Spleen (tissue), 11 donors: Measurements from ENCODE around the gene SAP30BP. TPM values are rescaled to one million over a fixed set of nuclear protein-coding genes. Genes with fewer than 3 reads are reported as not detected.
A peak's percentile ranks its signal among the peaks of the same experiment; 100 is the strongest.

Source experiments
- DNase-seq: peaks from one replicate; pipeline ENCODE4 v3.0.0-alpha.2; 2020
- H3K27ac ChIP-seq, 8 donors: fragments of 200-600 bp; sonication (generic) in 7 of 8; 1 replicate in 4 of 8; 2 replicates in 4 of 8; pipeline versions ENCODE4 v1.5.0 to v1.8.0; 2016 to 2021; ENCODE audit warnings: inconsistent platforms in 4 of 8, mild to moderate bottlenecking in 4 of 8, moderate library complexity in 1 of 8
- H3K27me3 ChIP-seq, 7 donors: fragments of 200-600 bp; sonication (generic) in 6 of 7; replicated peaks in 1 of 7; 1 replicate in 4 of 7; 2 replicates in 3 of 7; pipeline versions ENCODE4 v1.5.0 to v1.8.0; 2016 to 2021; ENCODE audit warnings: inconsistent platforms in 3 of 7, mild to moderate bottlenecking in 1 of 7
- H3K36me3 ChIP-seq, 6 donors: fragments of 200-600 bp; sonication (generic) in 5 of 6; 1 replicate in 4 of 6; 2 replicates in 2 of 6; pipeline versions ENCODE4 v1.5.0 to v1.8.0; 2016 to 2021; ENCODE audit warnings: inconsistent platforms in 2 of 6
- H3K4me1 ChIP-seq, 6 donors: fragments of 200-600 bp; sonication (generic) in 5 of 6; 1 replicate in 3 of 6; 2 replicates in 3 of 6; pipeline versions ENCODE4 v1.5.0 to v1.8.0; 2016 to 2021; ENCODE audit warnings: inconsistent platforms in 3 of 6
- H3K4me3 ChIP-seq, 8 donors: fragments of 200-600 bp; sonication (generic) in 7 of 8; 1 replicate in 4 of 8; 2 replicates in 4 of 8; pipeline versions ENCODE4 v1.5.0 to v1.8.0; 2016 to 2021; ENCODE audit warnings: inconsistent platforms in 4 of 8, mild to moderate bottlenecking in 4 of 8, moderate library complexity in 2 of 8
- H3K9me3 ChIP-seq, 8 donors: fragments of 200-600 bp; sonication (generic) in 7 of 8; 1 replicate in 4 of 8; 2 replicates in 4 of 8; pipeline versions ENCODE4 v1.5.0 to v1.8.0; 2016 to 2021; ENCODE audit warnings: inconsistent platforms in 4 of 8
- POLR2A ChIP-seq, 3 donors: fragments of 450-650 bp; IDR thresholded peaks; one replicate each; pipeline ENCODE4 v1.5.1; 2017; ENCODE audit warnings: antibody characterized with exemption in 3 of 3, mild to moderate bottlenecking in 1 of 3
- POLR2AphosphoS5 ChIP-seq, 3 donors: sonication (generic); formaldehyde crosslinking; IDR thresholded peaks; one replicate each; pipeline ENCODE4 v1.5.1; 2017; ENCODE audit warnings: antibody characterized with exemption in 3 of 3
- WGBS, 5 donors: extraction: QIAGEN DNeasy Blood & Tissue Kit in 3 of 5; methylation state at CpG; one replicate each; pipeline versions ENCODE4 v1.1.5 to v1.1.7; 2013 to 2018; 5-methylcytosine and 5-hydroxymethylcytosine counted together
- intact Hi-C: fragments of 100-400 bp; cut with DNase I; formaldehyde crosslinking; loops from one replicate; pipeline ENCODE4 v1.15.0; 2023; ENCODE audit warnings: low total_unique reads
- polyA plus RNA-seq, 3 donors: library from polyadenylated mRNA; stranded (reverse); fragments of 200-250 nt; gene quantifications; one replicate each; pipeline ENCODE4 v1.2.1, GENCODE V29; 2013
- total RNA-seq, 7 donors: library from RNA; depleted of rRNA in 3 of 7; stranded (reverse); fragments of >200 nt in 3 of 7; fragmentation: NEBNext Ultra II Directional in 4 of 7; extraction: Animal tissue kit (Norgen Biotek cat#: 25700) in 4 of 7; gene quantifications; one replicate each; pipeline versions ENCODE4 v1.1.0 to v1.2.1, GENCODE V29; 2016 to 2021
- TF ChIP-seq, protein P1 (sequence below), 11 experiments: fragments of 200-600 bp in 7 of 11; fragments of 450-650 bp in 4 of 11; sonication (generic) in 4 of 11; IDR thresholded peaks in 8 of 11; conservative IDR thresholded peaks in 3 of 11; 1 replicate in 7 of 11; 2 replicates in 4 of 11; pipeline versions ENCODE4 v1.4.0 to v1.8.0; 2016 to 2021; ENCODE audit warnings: antibody characterized with exemption in 11 of 11, inconsistent platforms in 4 of 11, mild to moderate bottlenecking in 1 of 11
- donor health status: healthy with polysubstance abuse.
- donor health status: DM: no; HTN: no; CAD: no; lungs with moderate emphysema.
- donor health status: DM: no; HTN: no; CAD: no.
- donor health status: Bipolar disorder and iron deficiency.
- donor health status: healthy.
- donor health status: DM: no; HTN: no; CAD: no.
- donor health status: DM: yes; HTN: yes; CAD: no.

Gene SAP30BP
- total and polyA plus RNA-seq, 10 donors = 53.8 to 110 (median 75.4) TPM

DNA sequence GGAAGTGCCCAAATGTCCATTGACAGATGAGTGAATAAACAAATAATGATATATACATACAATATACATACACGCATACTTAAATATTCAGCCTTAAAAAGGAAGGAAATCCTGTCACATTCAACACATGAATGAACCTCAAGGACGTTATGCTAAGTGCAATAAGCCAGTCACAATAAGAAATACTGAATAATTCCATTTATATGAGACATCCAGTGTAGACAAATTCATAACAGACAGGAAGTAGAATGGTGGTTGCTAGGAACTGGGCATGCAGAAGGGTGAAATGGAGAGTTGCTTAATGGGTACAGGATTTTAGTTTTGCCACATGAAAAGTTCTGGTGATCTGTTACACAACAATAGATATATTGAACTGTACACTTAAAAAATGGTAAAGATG is 45.3 kb downstream of the SAP30BP start:
- Histone ChIP-seq H3K27ac (no peak overlapping the region), H3K9me3 (no peaks in the 10 kb centered on the region), H3K4me3 (no peak overlapping the region), H3K36me3 (peaks cover 0 to 15% (median 10%) of the 10 kb centered on the region in 6 donors), H3K4me1 (peaks cover 0 to 8% (median under 1%) of the 10 kb centered on the region in 6 donors), H3K27me3 (peaks cover 0 to 28% (median 0%) of the 10 kb centered on the region in 7 donors)
- 24 to 31% (median 28%) methylated on average over 2 of the region's 2 CpGs for WGBS, 5 donors
- intact Hi-C loops = no loop called here
- no peak for DNase-seq
- TF ChIP-seq POLR2A (IDR thresholded peaks at IDR 0.05) (no peak), POLR2AphosphoS5 (IDR thresholded peaks at IDR 0.05) (no peak)
- TF ChIP-seq, protein P1, sequence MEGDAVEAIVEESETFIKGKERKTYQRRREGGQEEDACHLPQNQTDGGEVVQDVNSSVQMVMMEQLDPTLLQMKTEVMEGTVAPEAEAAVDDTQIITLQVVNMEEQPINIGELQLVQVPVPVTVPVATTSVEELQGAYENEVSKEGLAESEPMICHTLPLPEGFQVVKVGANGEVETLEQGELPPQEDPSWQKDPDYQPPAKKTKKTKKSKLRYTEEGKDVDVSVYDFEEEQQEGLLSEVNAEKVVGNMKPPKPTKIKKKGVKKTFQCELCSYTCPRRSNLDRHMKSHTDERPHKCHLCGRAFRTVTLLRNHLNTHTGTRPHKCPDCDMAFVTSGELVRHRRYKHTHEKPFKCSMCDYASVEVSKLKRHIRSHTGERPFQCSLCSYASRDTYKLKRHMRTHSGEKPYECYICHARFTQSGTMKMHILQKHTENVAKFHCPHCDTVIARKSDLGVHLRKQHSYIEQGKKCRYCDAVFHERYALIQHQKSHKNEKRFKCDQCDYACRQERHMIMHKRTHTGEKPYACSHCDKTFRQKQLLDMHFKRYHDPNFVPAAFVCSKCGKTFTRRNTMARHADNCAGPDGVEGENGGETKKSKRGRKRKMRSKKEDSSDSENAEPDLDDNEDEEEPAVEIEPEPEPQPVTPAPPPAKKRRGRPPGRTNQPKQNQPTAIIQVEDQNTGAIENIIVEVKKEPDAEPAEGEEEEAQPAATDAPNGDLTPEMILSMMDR (IDR thresholded peaks at IDR 0.05 in 8 of 11, conservative IDR thresholded peaks at IDR 0.05 in 3 of 11) = no peak

DNA sequence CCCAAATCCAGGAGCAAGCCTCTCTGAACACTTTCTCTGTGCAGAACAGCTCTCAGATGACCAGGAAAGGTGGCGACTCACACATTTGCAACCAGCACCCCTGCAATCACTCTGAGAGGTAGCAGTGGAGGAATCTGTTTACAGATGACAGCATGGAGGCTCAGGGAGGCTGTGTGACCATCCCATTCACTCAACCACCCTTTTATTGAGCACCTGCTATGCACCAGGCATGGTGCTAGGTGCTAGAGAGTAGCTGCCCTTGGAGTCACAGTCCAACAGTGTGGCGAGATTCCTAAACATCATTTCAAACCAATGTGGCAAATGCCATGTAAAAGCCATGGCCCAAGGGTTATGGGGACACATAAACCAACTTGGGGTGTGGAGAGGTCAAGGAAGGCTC is 52.6 kb downstream of the SAP30BP start:
- no peak for DNase-seq
- Histone ChIP-seq H3K4me1 (peaks cover 0 to 39% (median 27%) of the 10 kb centered on the region in 6 donors), H3K4me3 (no peak overlapping the region), H3K27ac (peak overlapping the region in 4 of 8 donors; percentile 86 to 93 (median 90)), H3K36me3 (peaks cover 0 to under 1% (median 0%) of the 10 kb centered on the region in 6 donors), H3K27me3 (peaks cover 0 to 68% (median 16%) of the 10 kb centered on the region in 7 donors), H3K9me3 (no peaks in the 10 kb centered on the region)
- intact Hi-C loops = no loop called here
- 87 to 100% (median 98%) methylated on average over 2 of the region's 2 CpGs for WGBS, 5 donors
- TF ChIP-seq, protein P1 (IDR thresholded peaks at IDR 0.05 in 8 of 11, conservative IDR thresholded peaks at IDR 0.05 in 3 of 11) = no peak
- no peak for TF ChIP-seq POLR2A (IDR thresholded peaks at IDR 0.05)

GRCh38 chr17:75720656-75721462 is 53.7 kb downstream of the SAP30BP start, which contains the start of gene ITGB4:
TSS of gene ITGB4 (plus strand) at chr17:75721459. CDS start at chr17:75724704, 3,245 bp downstream.
- Histone ChIP-seq H3K4me1 (peaks cover 0 to 50% (median 32%) of the 10 kb centered on the region in 6 donors), H3K36me3 (peaks cover 0 to 12% (median 0%) of the 10 kb centered on the region in 6 donors), H3K9me3 (no peaks in the 10 kb centered on the region), H3K27me3 (peaks cover 0 to 59% (median 16%) of the 10 kb centered on the region in 7 donors), H3K4me3 (peak within 1 kb of the TSS; percentile 40 to 75 (median 52)), H3K27ac (peak within 1 kb of the TSS; percentile 65 to 93 (median 85))
- intact Hi-C loops = no loop called here
- DNase-seq = peak; percentile 91
- 2 to 12% (median 4%) methylated on average over 22 to 70 of the region's 70 CpGs for WGBS, 5 donors
- no peak for TF ChIP-seq POLR2A (IDR thresholded peaks at IDR 0.05)
- TF ChIP-seq, protein P1 (IDR thresholded peaks at IDR 0.05 in 8 of 11, conservative IDR thresholded peaks at IDR 0.05 in 3 of 11) = peak in 1 of 11 experiments; percentile 9
- TF ChIP-seq POLR2AphosphoS5 (IDR thresholded peaks at IDR 0.05) = peak in 2 of 3 donors; percentile 74 to 79

DNA sequence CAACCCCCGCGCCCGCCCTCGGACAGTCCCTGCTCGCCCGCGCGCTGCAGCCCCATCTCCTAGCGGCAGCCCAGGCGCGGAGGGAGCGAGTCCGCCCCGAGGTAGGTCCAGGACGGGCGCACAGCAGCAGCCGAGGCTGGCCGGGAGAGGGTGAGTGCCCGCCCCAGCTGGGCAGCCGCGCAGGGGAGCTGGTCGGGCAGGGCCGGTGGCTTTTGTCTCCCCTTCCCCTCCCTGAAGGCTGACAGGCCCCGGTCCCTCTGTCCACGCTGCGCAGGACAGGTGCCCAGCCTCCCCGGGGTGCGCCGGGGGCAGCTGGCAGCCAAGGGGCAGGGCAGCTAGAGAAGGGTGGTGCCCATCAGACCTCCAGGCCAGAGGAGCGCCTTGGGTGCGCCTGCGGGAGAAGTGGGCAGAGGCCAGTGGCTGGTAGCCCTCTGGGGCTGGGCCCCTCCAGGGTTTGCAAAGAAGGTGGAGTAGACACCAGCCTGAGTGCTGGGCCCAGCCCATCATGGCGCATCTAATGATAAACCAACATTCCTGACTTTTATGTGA is 54.4 kb downstream of the SAP30BP start:
- peaks cover 0 to 52% (median 16%) of the 10 kb centered on the region in 7 donors for H3K27me3 ChIP-seq
- peak overlapping the region; percentile 40 to 75 (median 52) for H3K4me3 ChIP-seq
- 7 to 71% (median 26%) methylated on average over 4 to 33 of the region's 33 CpGs for WGBS, 5 donors
- intact Hi-C loops = no loop called here
- H3K27ac ChIP-seq = peak overlapping the region; percentile 65 to 93 (median 85)
- H3K4me1 ChIP-seq = peaks cover 0 to 55% (median 32%) of the 10 kb centered on the region in 6 donors
- no peaks in the 10 kb centered on the region for H3K9me3 ChIP-seq
- TF ChIP-seq POLR2A (IDR thresholded peaks at IDR 0.05) = no peak
- TF ChIP-seq POLR2AphosphoS5 (IDR thresholded peaks at IDR 0.05) = no peak
- TF ChIP-seq, protein P1 (IDR thresholded peaks at IDR 0.05 in 8 of 11, conservative IDR thresholded peaks at IDR 0.05 in 3 of 11) = no peak
- H3K36me3 ChIP-seq = peaks cover 0 to 19% (median 0%) of the 10 kb centered on the region in 6 donors
- DNase-seq = no peak
